ENCODE measurements around the gene TNNT1. TPM values are rescaled to one million over a fixed set of nuclear protein-coding genes. Genes with fewer than 3 reads are reported as not detected.

The TNNT1 gene
- total RNA-seq, 2 donors from 2014 or later = 0.69 to 2.1 TPM

GRCh38 chr19:55085923-55086715 is 62.9 kb downstream of the TNNT1 start:
- Histone ChIP-seq H3K36me3 (peaks cover under 1% of the 10 kb centered on the region), H3K4me1 (peaks cover 7% of the 10 kb centered on the region), H3K4me3 (peak overlapping the region; percentile 44), H3K27me3 (peaks cover 17% of the 10 kb centered on the region), H3K27ac (no peak overlapping the region), H3K9ac (ENCODE audit: low read depth in 2 of 2, low read length in 2 of 2) (no peak overlapping the region), H3K9me3 (no peaks in the 10 kb centered on the region)
- DNase-seq = no peak
- intact Hi-C loops (cut with DNase I) = no loop called here
- TF ChIP-seq CTCF (IDR thresholded peaks at IDR 0.05) = no peak

GRCh38 chr19:55084416-55084815 is 64.6 kb downstream of the TNNT1 start:
- no peak for DNase-seq
- H3K4me3 ChIP-seq = no peak overlapping the region
- no peak overlapping the region for H3K9ac ChIP-seq (ENCODE audit: low read depth in 2 of 2, low read length in 2 of 2)
- H3K27ac ChIP-seq = no peak overlapping the region
- TF ChIP-seq CTCF (IDR thresholded peaks at IDR 0.05) = no peak
- H3K36me3 ChIP-seq = no peaks in the 10 kb centered on the region
- peaks cover 7% of the 10 kb centered on the region for H3K4me1 ChIP-seq
- H3K27me3 ChIP-seq = peaks cover 17% of the 10 kb centered on the region
- no peaks in the 10 kb centered on the region for H3K9me3 ChIP-seq
- intact Hi-C loops (cut with DNase I) = no loop called here

- intact Hi-C loops (cut with DNase I) = no loop called here
- Histone ChIP-seq H3K27ac (no peak overlapping the region), H3K27me3 (peaks cover 17% of the 10 kb centered on the region)
Observed at GRCh38 chr19:55083004-55083850, 65.8 kb downstream of the TNNT1 start.

More at GRCh38 chr19:55083004-55083850, 65.8 kb downstream of the TNNT1 start:
- Histone ChIP-seq H3K9ac (ENCODE audit: low read depth in 2 of 2, low read length in 2 of 2) (no peak overlapping the region), H3K9me3 (no peaks in the 10 kb centered on the region), H3K36me3 (no peaks in the 10 kb centered on the region), H3K4me3 (no peak overlapping the region), H3K4me1 (peaks cover 7% of the 10 kb centered on the region)
- DNase-seq = no peak
- no peak for TF ChIP-seq CTCF (IDR thresholded peaks at IDR 0.05)

Small RNA genes within 50 kb of the gene (microRNA-seq; reads per million reads assigned to microRNA genes)
- gene MIR7975 = not detected

Other genes starting within 250 kb of the TNNT1 start
- not detected for gene NCR1, start 243.1 kb downstream of the TNNT1 start, total RNA-seq
- not detected for gene NLRP7, start 201.7 kb downstream of the TNNT1 start, total RNA-seq
- gene NLRP2, start 182.8 kb downstream of the TNNT1 start, total RNA-seq = 10 to 100 TPM; 19.1 to 48.7 TPM
- gene GP6, start 110.9 kb downstream of the TNNT1 start, total RNA-seq = 1 to 10 TPM in 1 of 2 donors, under 1 TPM in 1; 0.32 to 1.1 TPM
- 10 to 100 TPM; 39.5 to 93.0 TPM for gene RDH13, start 86.1 kb downstream of the TNNT1 start, total RNA-seq
- gene EPS8L1, start 73.3 kb downstream of the TNNT1 start, total RNA-seq = 10 to 100 TPM; 27.5 to 83.9 TPM
- 100 to 1,000 TPM in 1 of 2 donors, 10 to 100 TPM in 1; 82.6 to 112 TPM for gene PPP1R12C, start 31.6 kb downstream of the TNNT1 start, total RNA-seq
- 1 to 10 TPM in 1 of 2 donors, under 1 TPM in 1; 0.64 to 1.2 TPM for gene TNNI3, start 8.5 kb upstream of the TNNT1 start, total RNA-seq
- 1 to 10 TPM; 1.6 to 2.4 TPM for gene DNAAF3, start 17.4 kb upstream of the TNNT1 start, total RNA-seq
- gene SYT5, start 31.1 kb upstream of the TNNT1 start, total RNA-seq = 1 to 10 TPM in 1 of 2 donors, under 1 TPM in 1; 0.67 to 3.2 TPM
- 100 to 1,000 TPM in 1 of 2 donors, 10 to 100 TPM in 1; 76.3 to 131 TPM for gene PTPRH, start 60.3 kb upstream of the TNNT1 start, total RNA-seq
- 1 to 10 TPM; 2.1 to 5.3 TPM for gene TMEM86B, start 79.6 kb upstream of the TNNT1 start, total RNA-seq
- 10 to 100 TPM; 65.1 to 97.2 TPM for gene PPP6R1, start 109.8 kb upstream of the TNNT1 start, total RNA-seq
- gene HSPBP1, start 130.9 kb upstream of the TNNT1 start, total RNA-seq = 10 to 100 TPM; 29.0 to 82.3 TPM
- 1 to 10 TPM in 1 of 2 donors, under 1 TPM in 1; 0.59 to 2.3 TPM for gene BRSK1, start 134.8 kb upstream of the TNNT1 start, total RNA-seq
- 10 to 100 TPM in 1 of 2 donors, 1 to 10 TPM in 1; 9.7 to 47.2 TPM for gene TMEM150B, start 176.1 kb upstream of the TNNT1 start, total RNA-seq
- gene KMT5C, start 190.7 kb upstream of the TNNT1 start, total RNA-seq = 10 to 100 TPM; 14.9 to 24.9 TPM
- gene COX6B2, start 205.5 kb upstream of the TNNT1 start, total RNA-seq = 10 to 100 TPM; 12.9 to 15.2 TPM
- gene GARIN5B, start 214.1 kb upstream of the TNNT1 start, total RNA-seq = not detected
- gene IL11, start 221.3 kb upstream of the TNNT1 start, total RNA-seq = under 1 TPM in 1 of 2 donors, not detected in 1; 0.64 TPM
- gene TMEM190, start 227.6 kb upstream of the TNNT1 start, total RNA-seq = not detected
- 10 to 100 TPM; 78.1 to 85.9 TPM for gene TMEM238, start 235.1 kb upstream of the TNNT1 start, total RNA-seq
- 1,000 to 10,000 TPM; 1,447 to 1,819 TPM for gene RPL28, start 236.7 kb upstream of the TNNT1 start, total RNA-seq

Data from colonic mucosa (tissue), 4 donors.